Fibroblast of lung (primary cell): ENCODE measurements around the gene TRIM65. TPM values are rescaled to one million over a fixed set of nuclear protein-coding genes. Genes with fewer than 3 reads are reported as not detected.

Source experiments
- DNase-seq, 2 donors: peaks; one replicate each; pipeline versions ENCODE4 v3.0.0 to v3.0.0-alpha.2; 2010; ENCODE audit warnings: low read depth in 2 of 2
- H2AFZ ChIP-seq: 2 replicates; pipeline ENCODE4 v1.5.1; 2012; ENCODE audit warnings: low read length, control low read depth, inconsistent platforms
- H3K27ac ChIP-seq: 2 replicates; pipeline ENCODE4 v1.5.1; 2011; ENCODE audit warnings: low read length, control low read depth; ENCODE audit not compliant: insufficient read depth
- H3K27me3 ChIP-seq: 2 replicates; pipeline ENCODE4 v1.5.1; 2011; ENCODE audit warnings: mild to moderate bottlenecking, low read length; ENCODE audit not compliant: control insufficient read depth, insufficient read depth
- H3K36me3 ChIP-seq: 2 replicates; pipeline ENCODE4 v1.5.1; 2011; ENCODE audit warnings: low read length; ENCODE audit not compliant: control insufficient read depth, insufficient read depth
- H3K4me1 ChIP-seq: 2 replicates; pipeline ENCODE4 v1.5.1; 2011; ENCODE audit warnings: low read length; ENCODE audit not compliant: control insufficient read depth, insufficient read depth; ENCODE audit errors: extremely low read depth
- H3K4me2 ChIP-seq: 2 replicates; pipeline ENCODE4 v1.5.1; 2011; ENCODE audit warnings: low read length, control low read depth; ENCODE audit not compliant: insufficient read depth; ENCODE audit errors: extremely low read depth
- H3K4me3 ChIP-seq, 4 experiments: fragments of 200-600 bp in 1 of 4; sonication (generic) in 1 of 4; replicated peaks in 1 of 4; 2 replicates each; pipeline ENCODE4 v1.5.1; 2011 to 2016; ENCODE audit warnings: low read length in 4 of 4, low read depth in 3 of 4, mild to moderate bottlenecking in 3 of 4, control low read depth in 2 of 4, inconsistent platforms in 1 of 4, mixed read lengths in 1 of 4; ENCODE audit not compliant: insufficient read depth in 1 of 4; ENCODE audit errors: control extremely low read depth in 1 of 4
- H3K79me2 ChIP-seq: 2 replicates; pipeline ENCODE4 v1.5.1; 2012; ENCODE audit warnings: mild to moderate bottlenecking, low read length, inconsistent platforms; ENCODE audit not compliant: control insufficient read depth, insufficient read depth
- H3K9ac ChIP-seq: 2 replicates; pipeline ENCODE4 v1.5.1; 2011; ENCODE audit warnings: mild to moderate bottlenecking, low read length, control low read depth; ENCODE audit not compliant: insufficient read depth
- H3K9me3 ChIP-seq: 2 replicates; pipeline ENCODE4 v1.5.1; 2012; ENCODE audit warnings: low read depth, low read length; ENCODE audit not compliant: control insufficient read depth, insufficient read depth
- H4K20me1 ChIP-seq: 2 replicates; pipeline ENCODE4 v1.5.1; 2011; ENCODE audit warnings: low read length; ENCODE audit not compliant: control insufficient read depth, insufficient read depth; ENCODE audit errors: extremely low read depth
- CTCF ChIP-seq, 2 donors: IDR thresholded peaks in 1 of 2; conservative IDR thresholded peaks in 1 of 2; 1 replicate in 1 of 2; 2 replicates in 1 of 2; pipeline ENCODE4 v1.5.1; 2011 to 2012; ENCODE audit warnings: low read length in 2 of 2, control low read depth in 1 of 2, inconsistent platforms in 1 of 2, low read depth in 1 of 2, mild to moderate bottlenecking in 1 of 2
- EZH2 ChIP-seq: IDR thresholded peaks from 2 replicates; pipeline ENCODE4 v1.5.1; 2012; ENCODE audit warnings: low read length, control low read depth, mild to moderate bottlenecking; ENCODE audit errors: missing control alignments
- polyA plus RNA-seq, 2 donors: library from polyadenylated mRNA; depleted of rRNA in 1 of 2; stranded (reverse) in 1 of 2; unstranded in 1 of 2; fragments of >200 nt; gene quantifications; 2 replicates each; pipeline ENCODE4 v1.2.1, GENCODE V29; 2011 to 2012; ENCODE audit warnings: missing spikeins in 1 of 2
- total RNA-seq: library from RNA; depleted of rRNA; stranded (reverse); fragments of >200 nt; gene quantifications from 2 replicates; pipeline ENCODE4 v1.2.1, GENCODE V29; 2014

The TRIM65 gene
- total and polyA plus RNA-seq, 2 donors (not counting 1 experiment from before 2014, with no cell fraction given): 4.3 to 17.2 TPM

GRCh38 chr17:75919611-75920010, 22.9 kb upstream of the TRIM65 start:
- H3K9ac ChIP-seq: no peak overlapping the region
- DNase-seq: no peak

GRCh38 chr17:75917917-75918445, 21.2 kb upstream of the TRIM65 start:
- Histone ChIP-seq H3K4me3 (no peak overlapping the region), H4K20me1 (no peaks in the 10 kb centered on the region), H3K9ac (no peak overlapping the region), H3K4me2 (no peak overlapping the region), H2AFZ (no peak overlapping the region), H3K4me1 (no peaks in the 10 kb centered on the region), H3K27ac (no peak overlapping the region), H3K36me3 (peaks cover 2% of the 10 kb centered on the region), H3K79me2 (no peaks in the 10 kb centered on the region), H3K27me3 (no peaks in the 10 kb centered on the region), H3K9me3 (no peaks in the 10 kb centered on the region)
- DNase-seq: no peak
- no peak for TF ChIP-seq CTCF (conservative IDR thresholded peaks at IDR 0.05 in 1 of 2, IDR thresholded peaks at IDR 0.05 in 1 of 2; ENCODE audit: low read depth in 1 of 2, low read length in 2 of 2)

More at GRCh38 chr17:75919611-75920010, 22.9 kb upstream of the TRIM65 start:
- H3K4me2 ChIP-seq: no peak overlapping the region
- no peak overlapping the region for H3K4me3 ChIP-seq
- no peaks in the 10 kb centered on the region for H4K20me1 ChIP-seq
- H3K36me3 ChIP-seq: peaks cover 5% of the 10 kb centered on the region
- no peak overlapping the region for H3K27ac ChIP-seq
- no peaks in the 10 kb centered on the region for H3K9me3 ChIP-seq
- no peaks in the 10 kb centered on the region for H3K79me2 ChIP-seq
- no peak overlapping the region for H2AFZ ChIP-seq
- TF ChIP-seq CTCF (conservative IDR thresholded peaks at IDR 0.05 in 1 of 2, IDR thresholded peaks at IDR 0.05 in 1 of 2; ENCODE audit: low read depth in 1 of 2, low read length in 2 of 2) (no peak), EZH2 (no peak)
- no peaks in the 10 kb centered on the region for H3K27me3 ChIP-seq
- H3K4me1 ChIP-seq: no peaks in the 10 kb centered on the region

DNA sequence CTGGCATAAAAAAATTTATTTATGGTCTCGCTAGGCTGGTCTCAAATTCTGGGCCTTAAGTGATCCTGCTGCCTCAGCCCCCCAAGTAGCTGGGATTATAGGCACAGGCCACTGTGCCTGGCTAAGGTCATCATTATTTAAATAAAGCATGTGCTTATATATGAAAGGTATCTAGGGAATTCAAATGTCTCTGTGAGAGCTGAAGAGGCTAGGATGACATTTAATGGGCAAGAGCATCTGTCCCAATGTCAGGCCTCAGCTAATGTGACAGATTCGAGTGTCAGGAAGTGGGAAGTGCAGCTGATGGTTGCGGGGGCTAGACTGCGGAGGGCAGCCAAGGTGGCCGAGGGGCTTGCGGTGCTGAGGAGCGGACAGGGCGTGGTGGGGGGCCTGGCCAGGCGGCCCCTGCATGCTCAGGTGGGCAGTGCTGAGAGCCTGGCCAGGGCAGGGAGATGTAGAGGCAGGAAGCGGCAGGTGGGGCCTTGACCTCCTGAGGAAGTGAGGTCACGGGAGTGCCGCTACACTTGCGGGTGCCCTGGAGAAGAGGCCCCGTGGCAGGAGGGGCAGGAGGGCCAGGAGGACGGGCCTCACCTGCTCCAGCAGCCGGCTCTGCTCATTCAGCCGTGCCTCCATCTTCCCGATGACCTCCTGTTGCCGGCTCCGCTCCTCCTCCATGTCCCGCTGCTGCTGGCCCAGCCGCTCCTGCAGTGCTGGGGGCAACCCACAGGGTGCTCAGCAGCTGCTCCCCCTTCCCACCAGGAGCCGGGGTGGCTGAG, 20.6 kb upstream of the TRIM65 start:
- Histone ChIP-seq H3K9ac (no peak overlapping the region), H3K36me3 (peaks cover 2% of the 10 kb centered on the region), H3K9me3 (no peaks in the 10 kb centered on the region), H3K4me3 (no peak overlapping the region), H3K79me2 (no peaks in the 10 kb centered on the region), H3K27ac (no peak overlapping the region), H3K4me1 (no peaks in the 10 kb centered on the region), H4K20me1 (no peaks in the 10 kb centered on the region), H3K27me3 (no peaks in the 10 kb centered on the region), H2AFZ (no peak overlapping the region), H3K4me2 (no peak overlapping the region)
- DNase-seq: no peak
- TF ChIP-seq CTCF (conservative IDR thresholded peaks at IDR 0.05 in 1 of 2, IDR thresholded peaks at IDR 0.05 in 1 of 2; ENCODE audit: low read depth in 1 of 2, low read length in 2 of 2): no peak
